ENCODE data around the gene AUTS2.

Gene AUTS2

GRCh38 chr7:70457883-70458680, 859.8 kb downstream of the AUTS2 start:
- H3K27ac ChIP-seq (ENCODE audit: low read depth, low read length, poor library complexity, severe bottlenecking): peak overlapping the region; percentile 95
- peaks cover 7% of the 10 kb centered on the region; the same call in 1 of the 2 replicates for H3F3A ChIP-seq (ENCODE audit: insufficient read depth, low read length)
- H3K9me3 ChIP-seq (ENCODE audit: low read length): no peaks in the 10 kb centered on the region
- H3K27me3 ChIP-seq (ENCODE audit: insufficient read depth, low read length): no peaks in the 10 kb centered on the region
- H3K36me3 ChIP-seq (ENCODE audit: insufficient read depth, low read length): no peaks in the 10 kb centered on the region
- peaks cover 55% of the 10 kb centered on the region for H3K4me1 ChIP-seq (ENCODE audit: insufficient read depth, low read length, severe bottlenecking)
- peak overlapping the region; percentile 6 for H3K4me3 ChIP-seq (ENCODE audit: low read depth, low read length, poor library complexity, severe bottlenecking)
- no peaks in the 10 kb centered on the region for H4K20me1 ChIP-seq (ENCODE audit: insufficient read depth, low read length)
- no peaks in the 10 kb centered on the region for H3K79me2 ChIP-seq (ENCODE audit: insufficient read depth, low read length)
- H3K4me2 ChIP-seq (ENCODE audit: low read length): peak overlapping the region; percentile 48
- H3K9ac ChIP-seq (ENCODE audit: low read length): peak overlapping the region; percentile 62
- TF ChIP-seq EZH2 (IDR thresholded peaks at IDR 0.05; ENCODE audit: borderline replicate concordance, low read length): no peak
- TF ChIP-seq, protein P1, sequence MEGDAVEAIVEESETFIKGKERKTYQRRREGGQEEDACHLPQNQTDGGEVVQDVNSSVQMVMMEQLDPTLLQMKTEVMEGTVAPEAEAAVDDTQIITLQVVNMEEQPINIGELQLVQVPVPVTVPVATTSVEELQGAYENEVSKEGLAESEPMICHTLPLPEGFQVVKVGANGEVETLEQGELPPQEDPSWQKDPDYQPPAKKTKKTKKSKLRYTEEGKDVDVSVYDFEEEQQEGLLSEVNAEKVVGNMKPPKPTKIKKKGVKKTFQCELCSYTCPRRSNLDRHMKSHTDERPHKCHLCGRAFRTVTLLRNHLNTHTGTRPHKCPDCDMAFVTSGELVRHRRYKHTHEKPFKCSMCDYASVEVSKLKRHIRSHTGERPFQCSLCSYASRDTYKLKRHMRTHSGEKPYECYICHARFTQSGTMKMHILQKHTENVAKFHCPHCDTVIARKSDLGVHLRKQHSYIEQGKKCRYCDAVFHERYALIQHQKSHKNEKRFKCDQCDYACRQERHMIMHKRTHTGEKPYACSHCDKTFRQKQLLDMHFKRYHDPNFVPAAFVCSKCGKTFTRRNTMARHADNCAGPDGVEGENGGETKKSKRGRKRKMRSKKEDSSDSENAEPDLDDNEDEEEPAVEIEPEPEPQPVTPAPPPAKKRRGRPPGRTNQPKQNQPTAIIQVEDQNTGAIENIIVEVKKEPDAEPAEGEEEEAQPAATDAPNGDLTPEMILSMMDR (IDR thresholded peaks at IDR 0.05; ENCODE audit: low read length): no peak
- no peak overlapping the region for H2AFZ ChIP-seq (ENCODE audit: low read length)
- H3K9me2 ChIP-seq (ENCODE audit: low read depth, low read length): no peaks in the 10 kb centered on the region

DNA sequence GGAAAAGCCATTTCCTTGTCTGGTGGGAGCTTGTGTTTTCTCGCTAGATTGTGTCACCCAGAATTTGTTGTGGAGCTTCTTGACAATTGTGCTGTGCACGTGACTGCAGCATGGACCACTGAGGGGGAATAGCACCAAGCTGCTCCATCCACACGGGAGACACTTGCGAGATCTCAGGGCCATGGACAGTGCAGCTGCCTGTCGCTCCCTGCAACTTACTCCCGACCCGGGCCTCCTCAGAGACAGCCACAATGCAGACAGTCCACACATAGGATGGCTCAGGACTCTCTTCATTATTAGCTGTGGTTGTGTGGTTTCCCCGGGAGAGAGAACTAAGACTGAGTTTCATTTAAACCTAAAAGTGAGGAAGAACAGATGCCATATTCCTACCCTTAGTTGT, 860.5 kb downstream of the AUTS2 start:
- no peak overlapping the region for H2AFZ ChIP-seq (ENCODE audit: low read length)

DNA sequence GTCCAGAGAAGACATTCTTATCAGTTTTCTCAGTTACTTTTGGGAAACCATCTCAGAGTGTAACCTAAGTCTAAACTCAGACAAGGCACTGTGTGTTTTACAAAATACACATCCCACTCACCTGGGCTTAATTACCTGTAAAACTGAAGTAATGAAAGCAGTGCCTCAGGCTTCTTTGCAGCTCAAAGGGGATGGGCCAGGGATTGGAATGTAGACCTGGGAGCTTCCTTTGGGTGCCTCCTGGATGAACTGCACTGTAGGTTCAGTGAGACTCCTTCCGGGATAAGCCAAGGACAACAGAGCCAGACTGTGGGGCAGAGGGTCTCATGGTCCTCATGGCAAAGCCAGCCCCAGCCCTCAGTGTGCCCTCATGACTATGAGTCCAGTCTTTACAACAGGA, 861.3 kb downstream of the AUTS2 start:
- H3K4me3 ChIP-seq (ENCODE audit: low read depth, low read length, poor library complexity, severe bottlenecking): peak overlapping the region; percentile 12
- peak overlapping the region; percentile 13; the same call in 1 of the 2 replicates for H3K9ac ChIP-seq (ENCODE audit: low read length)
- no peak overlapping the region for H2AFZ ChIP-seq (ENCODE audit: low read length)
- no peaks in the 10 kb centered on the region for H3K36me3 ChIP-seq (ENCODE audit: insufficient read depth, low read length)
- no peaks in the 10 kb centered on the region for H3K79me2 ChIP-seq (ENCODE audit: insufficient read depth, low read length)
- H4K20me1 ChIP-seq (ENCODE audit: insufficient read depth, low read length): no peaks in the 10 kb centered on the region
- peaks cover 55% of the 10 kb centered on the region for H3K4me1 ChIP-seq (ENCODE audit: insufficient read depth, low read length, severe bottlenecking)
- no peaks in the 10 kb centered on the region for H3K9me2 ChIP-seq (ENCODE audit: low read depth, low read length)
- H3K4me2 ChIP-seq (ENCODE audit: low read length): peak overlapping the region; percentile 44
- no peaks in the 10 kb centered on the region for H3K27me3 ChIP-seq (ENCODE audit: insufficient read depth, low read length)
- peaks cover 7% of the 10 kb centered on the region; the same call in 1 of the 2 replicates for H3F3A ChIP-seq (ENCODE audit: insufficient read depth, low read length)
- TF ChIP-seq EZH2 (IDR thresholded peaks at IDR 0.05; ENCODE audit: borderline replicate concordance, low read length): no peak
- TF ChIP-seq, protein P1 (IDR thresholded peaks at IDR 0.05; ENCODE audit: low read length): no peak
- H3K9me3 ChIP-seq (ENCODE audit: low read length): no peaks in the 10 kb centered on the region
- H3K27ac ChIP-seq (ENCODE audit: low read depth, low read length, poor library complexity, severe bottlenecking): peak overlapping the region; percentile 95

More for the DNA sequence above, 860.5 kb downstream of the AUTS2 start:
- no peaks in the 10 kb centered on the region for H3K9me3 ChIP-seq (ENCODE audit: low read length)
- no peaks in the 10 kb centered on the region for H3K36me3 ChIP-seq (ENCODE audit: insufficient read depth, low read length)
- peak overlapping the region; percentile 48; the same call in 1 of the 2 replicates for H3K4me2 ChIP-seq (ENCODE audit: low read length)
- no peak overlapping the region for H3K4me3 ChIP-seq (ENCODE audit: low read depth, low read length, poor library complexity, severe bottlenecking)
- peak overlapping the region; percentile 95 for H3K27ac ChIP-seq (ENCODE audit: low read depth, low read length, poor library complexity, severe bottlenecking)
- H3K4me1 ChIP-seq (ENCODE audit: insufficient read depth, low read length, severe bottlenecking): peaks cover 55% of the 10 kb centered on the region
- H4K20me1 ChIP-seq (ENCODE audit: insufficient read depth, low read length): no peaks in the 10 kb centered on the region
- no peaks in the 10 kb centered on the region for H3K27me3 ChIP-seq (ENCODE audit: insufficient read depth, low read length)
- H3K79me2 ChIP-seq (ENCODE audit: insufficient read depth, low read length): no peaks in the 10 kb centered on the region
- H3K9me2 ChIP-seq (ENCODE audit: low read depth, low read length): no peaks in the 10 kb centered on the region
- peak overlapping the region; percentile 62; the same call in 1 of the 2 replicates for H3K9ac ChIP-seq (ENCODE audit: low read length)
- TF ChIP-seq, protein P1 (IDR thresholded peaks at IDR 0.05; ENCODE audit: low read length): no peak
- H3F3A ChIP-seq (ENCODE audit: insufficient read depth, low read length): peaks cover 7% of the 10 kb centered on the region; the same call in 1 of the 2 replicates

Measured in OCI-LY1 (cell line).